GM13977 (cell line): ENCODE data around the gene PLXNA2.

Experiments used
- DNase-seq: peaks from one replicate; pipeline ENCODE4 v3.0.0; 2012; ENCODE audit warnings: low spot score
- in situ Hi-C: fragments of 300-500 bp; cut with MboI; formaldehyde crosslinking; loops from one replicate; pipeline ENCODE4 v1.12.0; 2022; ENCODE audit warnings: low sequenced_read_pairs, low pct_unique_long_range_greater_than_20kb, mixed read lengths, inconsistent platforms; ENCODE audit not compliant: unreplicated experiment
- TF ChIP-seq, protein P1 (sequence below): IDR thresholded peaks from 2 replicates; pipeline ENCODE4 v1.5.1; 2012; ENCODE audit warnings: mild to moderate bottlenecking, control low read depth; ENCODE audit not compliant: insufficient read depth; ENCODE audit errors: extremely low read depth, missing control alignments

PLXNA2 gene

GRCh38 chr1:208204779-208205178, 39.4 kb downstream of the PLXNA2 start:
- no peak for DNase-seq
- in situ Hi-C loops, result no loop called here

GRCh38 chr1:208203848-208204609, 40.2 kb downstream of the PLXNA2 start:
- no peak for DNase-seq
- TF ChIP-seq, protein P1, sequence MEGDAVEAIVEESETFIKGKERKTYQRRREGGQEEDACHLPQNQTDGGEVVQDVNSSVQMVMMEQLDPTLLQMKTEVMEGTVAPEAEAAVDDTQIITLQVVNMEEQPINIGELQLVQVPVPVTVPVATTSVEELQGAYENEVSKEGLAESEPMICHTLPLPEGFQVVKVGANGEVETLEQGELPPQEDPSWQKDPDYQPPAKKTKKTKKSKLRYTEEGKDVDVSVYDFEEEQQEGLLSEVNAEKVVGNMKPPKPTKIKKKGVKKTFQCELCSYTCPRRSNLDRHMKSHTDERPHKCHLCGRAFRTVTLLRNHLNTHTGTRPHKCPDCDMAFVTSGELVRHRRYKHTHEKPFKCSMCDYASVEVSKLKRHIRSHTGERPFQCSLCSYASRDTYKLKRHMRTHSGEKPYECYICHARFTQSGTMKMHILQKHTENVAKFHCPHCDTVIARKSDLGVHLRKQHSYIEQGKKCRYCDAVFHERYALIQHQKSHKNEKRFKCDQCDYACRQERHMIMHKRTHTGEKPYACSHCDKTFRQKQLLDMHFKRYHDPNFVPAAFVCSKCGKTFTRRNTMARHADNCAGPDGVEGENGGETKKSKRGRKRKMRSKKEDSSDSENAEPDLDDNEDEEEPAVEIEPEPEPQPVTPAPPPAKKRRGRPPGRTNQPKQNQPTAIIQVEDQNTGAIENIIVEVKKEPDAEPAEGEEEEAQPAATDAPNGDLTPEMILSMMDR, result no peak
- in situ Hi-C loops, result no loop called here

More at GRCh38 chr1:208204779-208205178, 39.4 kb downstream of the PLXNA2 start:
- TF ChIP-seq, protein P1, result peak; percentile 22

DNA sequence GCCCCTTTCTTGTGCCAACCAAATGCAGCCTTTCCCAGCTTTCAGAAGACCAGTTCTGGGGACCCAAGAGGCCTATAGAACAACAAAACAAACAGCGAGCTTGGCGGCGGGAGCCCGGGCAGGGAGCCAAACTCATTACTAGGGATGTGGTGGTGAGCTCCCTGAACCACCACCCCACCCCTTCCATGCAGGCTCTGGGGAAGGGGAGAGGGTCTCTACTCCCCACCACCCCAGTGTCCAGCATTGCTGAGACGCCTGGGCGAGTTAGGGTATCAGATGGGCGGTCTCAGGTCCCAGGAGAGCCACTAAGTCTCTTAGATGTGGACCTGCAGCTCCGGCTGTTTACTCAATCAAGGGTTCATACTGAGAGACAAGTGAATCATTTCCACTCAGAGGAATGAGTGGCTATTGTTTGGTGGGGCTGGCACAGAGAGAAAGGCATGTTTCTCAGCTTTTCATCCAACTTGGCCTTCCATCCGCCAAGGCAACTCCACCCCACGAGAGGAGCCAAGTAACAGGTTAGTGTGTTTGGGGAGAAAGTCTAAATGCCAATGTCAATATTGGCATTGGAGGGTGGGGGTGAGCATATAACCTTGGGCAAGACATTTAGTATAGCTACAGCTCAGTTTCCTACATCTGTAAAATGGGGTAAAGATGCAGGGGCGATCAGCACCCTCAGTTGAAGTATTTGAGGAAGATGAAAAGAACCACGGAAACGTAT, 40.9 kb downstream of the PLXNA2 start:
- DNase-seq, result no peak
- TF ChIP-seq, protein P1, result no peak
- in situ Hi-C loops, result no loop called here

DNA sequence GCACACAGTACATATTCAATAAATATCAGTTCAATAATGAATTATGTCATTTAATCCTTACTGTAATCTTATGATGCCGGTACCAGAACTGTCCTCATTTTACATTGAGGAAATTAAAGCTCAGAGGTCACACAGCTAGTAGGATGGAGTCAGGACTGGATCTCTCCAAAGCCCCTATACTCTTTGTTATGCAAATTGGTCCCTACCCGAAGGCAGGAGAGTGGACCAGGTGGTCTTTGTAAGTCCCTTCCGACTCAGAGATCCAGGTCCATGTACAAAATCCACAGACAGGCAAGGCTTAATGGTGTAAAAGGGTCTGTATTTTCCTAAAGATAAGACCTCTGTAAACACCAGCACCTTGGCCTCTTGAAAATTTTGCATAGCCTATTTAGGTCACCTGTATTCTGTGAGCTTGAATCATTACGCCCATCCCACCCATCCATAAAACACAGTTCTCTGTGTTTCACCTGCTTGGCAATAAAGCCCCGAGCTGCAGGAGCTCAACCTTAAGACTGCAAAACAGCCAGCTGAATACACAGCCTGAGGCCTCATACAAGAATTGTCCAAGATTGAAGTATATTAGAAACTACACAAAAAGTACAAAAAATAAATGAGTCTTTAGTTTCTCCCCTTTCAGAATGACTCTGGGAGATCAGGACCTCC, 41.7 kb downstream of the PLXNA2 start:
- DNase-seq, result no peak
- in situ Hi-C loops, result no loop called here
- TF ChIP-seq, protein P1, result no peak

DNA sequence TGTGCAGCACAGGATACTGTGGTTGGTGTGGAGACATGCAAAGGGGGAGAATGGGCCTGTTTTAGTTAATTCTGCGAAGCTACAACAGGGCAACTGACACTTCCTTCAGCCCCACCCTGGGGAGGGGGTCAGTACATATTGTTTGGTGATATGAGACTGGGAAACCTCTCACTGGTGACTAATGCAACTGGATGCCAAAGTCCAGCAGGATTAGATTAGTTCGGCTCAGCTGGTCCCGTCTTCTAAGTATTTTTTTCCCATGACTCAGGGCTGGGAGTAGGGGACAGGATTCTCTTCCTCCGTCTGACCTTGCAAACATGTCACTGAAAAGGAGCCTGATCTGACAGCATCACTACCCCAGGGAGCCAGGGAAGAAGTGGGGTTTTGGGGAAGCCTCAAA, 43.0 kb downstream of the PLXNA2 start:
- in situ Hi-C loops, result no loop called here
- DNase-seq, result no peak
- TF ChIP-seq, protein P1, result no peak

GRCh38 chr1:208200116-208200515, 44.1 kb downstream of the PLXNA2 start:
- DNase-seq, result no peak
- in situ Hi-C loops, result no loop called here
- TF ChIP-seq, protein P1, result no peak
